H9 (cell line): ENCODE results near the gene SPEN. TPM values are rescaled to one million over a fixed set of nuclear protein-coding genes. Genes with fewer than 3 reads are reported as not detected.

Source experiments
- DNase-seq: peaks from one replicate; pipeline ENCODE4 v3.0.0-alpha.2; 2017
- H2AFZ ChIP-seq: one replicate; pipeline ENCODE4 v1.6.1; 2013; ENCODE audit warnings: mild to moderate bottlenecking, low read length, control low read depth, moderate library complexity
- H2AK5ac ChIP-seq: 2 replicates; pipeline ENCODE4 v1.6.1; 2013; ENCODE audit warnings: low read length, control low read depth, mixed read lengths; ENCODE audit not compliant: insufficient read length
- H2BK120ac ChIP-seq: one replicate; pipeline ENCODE4 v1.6.1; 2013; ENCODE audit warnings: low read depth, mild to moderate bottlenecking, low read length, control low read depth, inconsistent platforms; ENCODE audit not compliant: poor library complexity, severe bottlenecking
- H2BK12ac ChIP-seq: 2 replicates; pipeline ENCODE4 v1.6.1; 2013; ENCODE audit warnings: low read length, control low read depth, mixed read lengths, low read depth; ENCODE audit not compliant: insufficient read length
- H2BK15ac ChIP-seq: 2 replicates; pipeline ENCODE4 v1.6.1; 2013; ENCODE audit warnings: low read depth, low read length, control low read depth
- H2BK20ac ChIP-seq: one replicate; pipeline ENCODE4 v1.6.1; 2013; ENCODE audit warnings: low read depth, mild to moderate bottlenecking, low read length, control low read depth, inconsistent platforms; ENCODE audit not compliant: poor library complexity, severe bottlenecking
- H2BK5ac ChIP-seq: 2 replicates; pipeline ENCODE4 v1.6.1; 2013; ENCODE audit warnings: low read length, control low read depth, mixed read lengths; ENCODE audit not compliant: insufficient read length
- H3K14ac ChIP-seq: 2 replicates; pipeline ENCODE4 v1.6.1; 2013; ENCODE audit warnings: low read length, control low read depth; ENCODE audit not compliant: insufficient read depth
- H3K18ac ChIP-seq: 2 replicates; pipeline ENCODE4 v1.6.1; 2013; ENCODE audit warnings: low read depth, mild to moderate bottlenecking, mixed read lengths, low read length, control low read depth; ENCODE audit not compliant: insufficient read length
- H3K23ac ChIP-seq: 2 replicates; pipeline ENCODE4 v1.6.1; 2013; ENCODE audit warnings: low read length, control low read depth, mixed read lengths, low read depth; ENCODE audit not compliant: insufficient read length
- H3K23me2 ChIP-seq: 2 replicates; pipeline ENCODE4 v1.6.1; 2013; ENCODE audit warnings: low read depth, mild to moderate bottlenecking, mixed read lengths, low read length, control low read depth; ENCODE audit not compliant: insufficient read length, poor library complexity, severe bottlenecking
- H3K27ac ChIP-seq: 2 replicates; pipeline ENCODE4 v1.5.1; 2013; ENCODE audit warnings: low read length, control low read depth, mixed read lengths, low read depth; ENCODE audit not compliant: insufficient read length
- H3K27me3 ChIP-seq: 2 replicates; pipeline ENCODE4 v1.6.1; 2013; ENCODE audit warnings: low read length, control low read depth, inconsistent platforms; ENCODE audit not compliant: insufficient read depth
- H3K4ac ChIP-seq: 2 replicates; pipeline ENCODE4 v1.6.1; 2013; ENCODE audit warnings: low read depth, mild to moderate bottlenecking, control low read depth, inconsistent platforms, low read length, moderate library complexity
- H3K4me1 ChIP-seq: 2 replicates; pipeline ENCODE4 v1.6.1; 2013; ENCODE audit warnings: low read length, control low read depth, inconsistent platforms; ENCODE audit not compliant: insufficient read depth
- H3K4me2 ChIP-seq: 2 replicates; pipeline ENCODE4 v1.6.1; 2013; ENCODE audit warnings: low read length, control low read depth, mixed read lengths; ENCODE audit not compliant: insufficient read length, insufficient read depth
- H3K56ac ChIP-seq: 2 replicates; pipeline ENCODE4 v1.6.1; 2013; ENCODE audit warnings: low read depth, mild to moderate bottlenecking, mixed read lengths, low read length, control low read depth; ENCODE audit not compliant: insufficient read length
- H3K79me1 ChIP-seq: 2 replicates; pipeline ENCODE4 v1.6.1; 2013; ENCODE audit warnings: low read depth, mild to moderate bottlenecking, moderate library complexity, low read length, control low read depth, inconsistent platforms; ENCODE audit not compliant: insufficient read depth, poor library complexity, severe bottlenecking
- H3K79me2 ChIP-seq: 2 replicates; pipeline ENCODE4 v1.6.1; 2013; ENCODE audit warnings: low read length, control low read depth, inconsistent platforms; ENCODE audit not compliant: insufficient read depth
- H3K9ac ChIP-seq: 2 replicates; pipeline ENCODE4 v1.6.1; 2013; ENCODE audit warnings: low read length, control low read depth, mixed read lengths; ENCODE audit not compliant: insufficient read length; ENCODE audit errors: extremely low read depth
- H3K9me3 ChIP-seq: one replicate; pipeline ENCODE4 v1.6.1; 2013; ENCODE audit warnings: low read depth, low read length, inconsistent platforms; ENCODE audit not compliant: control insufficient read depth
- H3T11ph ChIP-seq: one replicate; pipeline ENCODE4 v1.6.1; 2013; ENCODE audit warnings: mild to moderate bottlenecking, low read length, control low read depth, inconsistent platforms
- H4K20me1 ChIP-seq: one replicate; pipeline ENCODE4 v1.6.1; 2013; ENCODE audit not compliant: control insufficient read depth, insufficient read length, insufficient read depth
- H4K5ac ChIP-seq: 2 replicates; pipeline ENCODE4 v1.6.1; 2013; ENCODE audit warnings: low read depth, mild to moderate bottlenecking, mixed read lengths, low read length, control low read depth; ENCODE audit not compliant: insufficient read length
- H4K8ac ChIP-seq: replicated peaks from 2 replicates; pipeline ENCODE4 v1.6.1; 2013; ENCODE audit warnings: low read length, control low read depth, mixed read lengths, low read depth; ENCODE audit not compliant: insufficient read length
- H4K91ac ChIP-seq: 2 replicates; pipeline ENCODE4 v1.6.1; 2013; ENCODE audit warnings: low read depth, mild to moderate bottlenecking, moderate library complexity, mixed read lengths, low read length, control low read depth; ENCODE audit not compliant: insufficient read length
- H3K27ac Mint-ChIP-seq, 3 experiments: 2 replicates in 2 of 3; 3 replicates in 1 of 3; pipeline ENCODE4 v1.8.0; 2020 to 2021; ENCODE audit warnings: mixed read lengths in 3 of 3, mild to moderate bottlenecking in 1 of 3, moderate library complexity in 1 of 3
- H3K27me3 Mint-ChIP-seq: 2 replicates; pipeline ENCODE4 v1.8.0; 2021; ENCODE audit warnings: low read depth, mild to moderate bottlenecking, moderate library complexity, mixed read lengths
- H3K36me3 Mint-ChIP-seq, 3 experiments: 2 replicates in 2 of 3; 3 replicates in 1 of 3; pipeline ENCODE4 v1.8.0; 2020 to 2021; ENCODE audit warnings: low read depth in 3 of 3, mixed read lengths in 3 of 3; ENCODE audit not compliant: insufficient read depth in 1 of 3
- H3K4me1 Mint-ChIP-seq, 2 experiments: 2 replicates each; pipeline ENCODE4 v1.8.0; 2020; ENCODE audit warnings: mixed read lengths in 2 of 2
- H3K4me3 Mint-ChIP-seq, 2 experiments: 2 replicates in 1 of 2; 3 replicates in 1 of 2; pipeline ENCODE4 v1.8.0; 2020 to 2021; ENCODE audit warnings: mild to moderate bottlenecking in 2 of 2, mixed read lengths in 2 of 2, moderate library complexity in 1 of 2
- H3K9me3 Mint-ChIP-seq, 2 experiments: 2 replicates in 1 of 2; 3 replicates in 1 of 2; pipeline ENCODE4 v1.8.0; 2020; ENCODE audit warnings: mild to moderate bottlenecking in 2 of 2, mixed read lengths in 2 of 2, moderate library complexity in 1 of 2
- CTCF ChIP-seq: fragments of 200-600 bp; sonication (generic); conservative IDR thresholded peaks from 3 replicates; pipeline ENCODE4 v1.8.0; 2021; ENCODE audit warnings: antibody characterized with exemption, mild to moderate bottlenecking
- WGBS: extraction: QIAGEN DNeasy Blood & Tissue Kit; methylation state at CpG from one replicate; pipeline ENCODE4 v1.1.7; 2013; ENCODE audit warnings: missing lambda C conversion rate, low lambda C conversion rate, mixed read lengths; ENCODE audit not compliant: insufficient read length; ENCODE audit errors: extremely low coverage; 5-methylcytosine and 5-hydroxymethylcytosine counted together
- total RNA-seq: library from RNA; stranded (reverse); gene quantifications from 2 replicates; pipeline ENCODE4 v1.2.1, GENCODE V29; 2021

The SPEN gene
- total RNA-seq, 1 experiment from 2014 or later: 59.6 TPM

GRCh38 chr1:15950763-15951295 is 103.3 kb downstream of the SPEN start:
- peak overlapping the region in 1 of 2 experiments; percentile 20; a peak in 1 of 5 replicates for H3K4me3 Mint-ChIP-seq
- peak overlapping the region in 1 of 3 experiments; percentile 84; a peak in 3 of 7 replicates for H3K27ac Mint-ChIP-seq

More at GRCh38 chr1:15950763-15951295, 103.3 kb downstream of the SPEN start:
- Histone ChIP-seq H3K27ac (no peak overlapping the region), H2BK120ac (no peak overlapping the region), H4K5ac (no peak overlapping the region), H2AK5ac (no peak overlapping the region), H3K4me2 (no peak overlapping the region), H3K23ac (no peak overlapping the region), H4K91ac (no peak overlapping the region), H2BK5ac (no peak overlapping the region), H3K9ac (no peak overlapping the region), H2BK12ac (no peak overlapping the region), H3K79me1 (no peaks in the 10 kb centered on the region), H4K20me1 (peaks cover 5% of the 10 kb centered on the region), H4K8ac (no peak overlapping the region), H3T11ph (no peak overlapping the region), H3K56ac (no peak overlapping the region), H3K79me2 (no peaks in the 10 kb centered on the region; the same call in 1 of the 2 replicates), H3K18ac (no peak overlapping the region), H3K14ac (no peak overlapping the region), H3K9me3 (no peaks in the 10 kb centered on the region), H2BK15ac (no peak overlapping the region), H3K4ac (no peak overlapping the region), H2BK20ac (no peak overlapping the region), H3K27me3 (no peaks in the 10 kb centered on the region), H3K4me1 (peaks cover 8% of the 10 kb centered on the region; the same call in 1 of the 2 replicates), H3K23me2 (no peaks in the 10 kb centered on the region), H2AFZ (no peak overlapping the region)
- DNase-seq: no peak
- no peaks in the 10 kb centered on the region for H3K9me3 Mint-ChIP-seq
- no peak for TF ChIP-seq CTCF
- H3K27me3 Mint-ChIP-seq: no peaks in the 10 kb centered on the region
- peaks cover 9 to 36% (median 13%) of the 10 kb centered on the region in 3 experiments for H3K36me3 Mint-ChIP-seq
- no CpG with 5 or more reads among the region's 10 CpGs for WGBS
- H3K4me1 Mint-ChIP-seq: peaks cover 53% of the 10 kb centered on the region in 2 experiments
